ENCODE results near the gene FCER1G. TPM values are rescaled to one million over a fixed set of nuclear protein-coding genes. Genes with fewer than 3 reads are reported as not detected.

The FCER1G gene
- total RNA-seq, 4 donors from 2014 or later = 6.4 to 74.6 (median 52.0) TPM

DNA sequence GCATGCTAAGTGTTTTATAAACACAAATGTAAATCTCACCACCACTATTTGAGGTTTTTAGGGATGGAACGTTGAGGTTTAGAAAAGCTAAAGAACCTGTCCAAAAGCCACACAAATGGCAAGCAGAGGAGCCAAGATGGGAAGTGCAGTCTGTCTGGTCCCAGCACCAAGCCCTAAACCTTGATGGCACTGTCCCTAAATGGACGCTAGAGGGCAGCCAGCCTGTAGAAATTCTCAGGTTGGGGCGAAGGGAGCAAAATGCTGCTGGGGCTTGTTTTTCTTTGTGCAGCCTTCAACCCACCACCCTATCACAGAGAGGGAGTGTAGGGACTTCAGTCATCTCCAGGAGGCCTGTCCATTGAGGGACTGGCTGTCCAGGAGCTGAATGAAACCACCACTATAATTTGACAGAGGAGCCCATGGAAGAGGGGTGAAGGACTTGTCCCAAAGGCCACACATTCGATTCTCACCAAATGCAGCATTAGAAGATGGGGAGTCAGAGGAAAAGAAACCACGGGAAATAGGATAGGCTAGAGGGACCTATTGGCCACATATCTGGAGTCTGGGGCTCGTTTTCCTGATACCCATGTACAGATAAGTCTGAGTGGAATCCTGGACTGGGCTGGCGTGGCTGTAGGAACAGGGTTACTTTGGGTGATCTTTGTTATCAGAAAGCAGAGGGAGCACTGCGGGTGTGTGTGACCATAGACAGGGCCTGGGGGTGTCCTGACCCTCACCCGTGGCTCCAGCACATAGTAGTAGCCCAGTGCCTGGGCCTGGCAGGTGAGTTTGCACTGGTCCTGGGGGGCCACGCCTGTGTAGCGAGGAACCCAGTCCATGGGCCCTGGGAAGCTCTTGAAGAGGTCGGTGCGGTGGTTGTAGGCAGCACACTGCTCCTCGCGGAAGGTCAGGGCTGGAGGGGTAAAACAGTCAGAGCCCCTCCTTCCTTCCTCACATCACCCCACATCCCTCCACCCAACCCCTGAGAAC, 22.3 kb upstream of the FCER1G start:
- Histone ChIP-seq H3K27ac (peak overlapping the region in 2 of 4 donors; percentile 1 to 32), H3K36me3 (peaks cover 0 to 19% of the 10 kb centered on the region in 2 donors), H3K27me3 (peaks cover 4% of the 10 kb centered on the region), H3K4me3 (no peak overlapping the region), H3K9me3 (no peaks in the 10 kb centered on the region), H3K4me1 (peaks cover 0 to 59% (median 14%) of the 10 kb centered on the region in 3 donors)
- ATAC-seq = peak; percentile 69
- 16 to 36% methylated on average over 5 to 6 of the region's 15 CpGs for WGBS, 2 donors (ENCODE audit: low coverage in 1 of 2)
- TF ChIP-seq, protein P1, sequence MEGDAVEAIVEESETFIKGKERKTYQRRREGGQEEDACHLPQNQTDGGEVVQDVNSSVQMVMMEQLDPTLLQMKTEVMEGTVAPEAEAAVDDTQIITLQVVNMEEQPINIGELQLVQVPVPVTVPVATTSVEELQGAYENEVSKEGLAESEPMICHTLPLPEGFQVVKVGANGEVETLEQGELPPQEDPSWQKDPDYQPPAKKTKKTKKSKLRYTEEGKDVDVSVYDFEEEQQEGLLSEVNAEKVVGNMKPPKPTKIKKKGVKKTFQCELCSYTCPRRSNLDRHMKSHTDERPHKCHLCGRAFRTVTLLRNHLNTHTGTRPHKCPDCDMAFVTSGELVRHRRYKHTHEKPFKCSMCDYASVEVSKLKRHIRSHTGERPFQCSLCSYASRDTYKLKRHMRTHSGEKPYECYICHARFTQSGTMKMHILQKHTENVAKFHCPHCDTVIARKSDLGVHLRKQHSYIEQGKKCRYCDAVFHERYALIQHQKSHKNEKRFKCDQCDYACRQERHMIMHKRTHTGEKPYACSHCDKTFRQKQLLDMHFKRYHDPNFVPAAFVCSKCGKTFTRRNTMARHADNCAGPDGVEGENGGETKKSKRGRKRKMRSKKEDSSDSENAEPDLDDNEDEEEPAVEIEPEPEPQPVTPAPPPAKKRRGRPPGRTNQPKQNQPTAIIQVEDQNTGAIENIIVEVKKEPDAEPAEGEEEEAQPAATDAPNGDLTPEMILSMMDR (IDR thresholded peaks at IDR 0.05) = peak in 3 of 4 experiments; percentile 73 to 86 (median 79)
- TF ChIP-seq POLR2AphosphoS5 (IDR thresholded peaks at IDR 0.05) = peak; percentile 37
- peak in 1 of 2 donors; percentile 10 for TF ChIP-seq POLR2A (IDR thresholded peaks at IDR 0.05)
- no peak for TF ChIP-seq EP300 (IDR thresholded peaks at IDR 0.05)

DNA sequence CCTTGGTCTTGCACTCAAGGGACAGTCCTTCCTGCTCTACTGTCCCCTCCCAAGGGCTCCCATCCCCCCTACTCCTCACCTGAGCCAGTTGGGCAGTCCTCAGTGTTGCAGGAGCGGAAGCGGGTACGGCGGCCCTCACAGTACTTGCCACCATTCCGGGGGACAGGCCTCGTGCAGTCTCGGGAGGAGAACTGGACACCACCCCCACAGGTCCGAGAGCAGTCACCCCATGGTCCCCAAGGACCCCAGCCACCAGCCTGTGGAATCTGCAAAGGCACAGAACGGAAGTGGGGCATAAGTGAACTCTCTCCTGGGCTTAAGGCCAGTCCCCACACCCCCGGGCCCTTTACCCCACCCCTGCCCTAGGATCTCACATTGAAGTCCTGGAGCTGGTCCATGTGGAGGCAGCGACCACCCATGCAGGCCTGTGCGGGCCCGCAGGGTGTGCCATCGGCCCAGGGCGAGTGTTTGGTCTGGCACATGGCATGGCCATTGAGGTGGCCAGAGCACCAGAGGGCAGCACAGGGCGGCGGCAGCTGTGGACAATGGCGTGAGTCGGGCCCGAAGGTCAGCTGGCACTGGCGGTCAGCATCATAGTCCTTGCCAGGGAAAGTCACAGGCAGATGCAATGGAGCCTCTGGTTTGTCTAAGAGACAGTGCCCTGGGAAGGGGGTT, 21.4 kb upstream of the FCER1G start:
- WGBS, 2 donors (ENCODE audit: low coverage in 1 of 2) = 69% methylated on average over 4 of the region's 21 CpGs; no CpG with 5 or more reads in 1 of the 2 donors
- peak overlapping the region in 1 of 2 donors; percentile 10 for H3K4me3 ChIP-seq
- ATAC-seq = no peak
- peaks cover 0 to 68% (median 20%) of the 10 kb centered on the region in 3 donors for H3K4me1 ChIP-seq
- H3K36me3 ChIP-seq = peaks cover 0 to 19% of the 10 kb centered on the region in 2 donors
- peak overlapping the region in 2 of 4 donors; percentile 14 to 30 for H3K27ac ChIP-seq
- TF ChIP-seq, protein P1 (IDR thresholded peaks at IDR 0.05) = peak in 1 of 4 experiments; percentile 30
- no peak for TF ChIP-seq EP300 (IDR thresholded peaks at IDR 0.05)
- H3K9me3 ChIP-seq = no peaks in the 10 kb centered on the region
- peaks cover 4% of the 10 kb centered on the region for H3K27me3 ChIP-seq

DNA sequence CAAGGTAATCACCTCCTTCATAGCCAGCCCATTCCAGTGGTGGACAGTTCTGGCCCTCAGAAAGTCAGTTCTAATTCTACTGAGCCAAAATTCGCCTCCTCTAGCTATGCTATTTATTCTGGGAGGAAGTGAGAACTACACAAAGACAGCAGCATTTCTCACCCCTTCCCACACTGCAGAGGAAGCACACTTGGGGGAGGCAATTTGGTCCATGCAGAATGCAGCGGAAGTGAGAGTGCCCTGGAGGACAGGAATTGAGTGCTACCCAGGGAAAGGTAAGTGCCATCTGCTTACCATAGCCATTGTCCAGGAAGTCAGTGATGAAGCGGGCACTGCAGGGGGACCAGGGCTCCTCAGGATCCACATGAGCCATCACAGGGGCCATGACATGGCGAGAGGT, 19.9 kb upstream of the FCER1G start:
- H3K27ac ChIP-seq = peak overlapping the region in 1 of 4 donors; percentile 3
- 80 to 100% methylated on average over 1 to 2 of the region's 4 CpGs for WGBS, 2 donors (ENCODE audit: low coverage in 1 of 2)

DNA sequence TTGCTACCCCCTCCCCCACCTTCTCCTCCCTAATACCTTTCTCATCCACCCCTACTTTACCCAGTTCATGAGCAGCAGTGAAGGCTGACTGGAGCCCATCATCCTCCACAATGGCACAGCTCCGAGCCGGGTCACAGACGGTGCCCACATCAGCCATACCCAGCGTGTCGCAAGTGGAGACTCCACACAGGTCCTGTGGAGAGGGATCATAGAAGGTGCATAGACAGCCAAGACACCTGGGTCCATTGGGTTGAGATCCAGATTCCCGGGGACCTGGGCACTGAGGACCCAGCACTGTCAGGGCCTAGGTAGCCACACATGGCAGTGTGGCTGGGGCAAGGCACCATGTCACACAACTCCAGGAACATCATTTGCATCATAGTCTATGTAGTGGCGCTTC, 19.0 kb upstream of the FCER1G start:
- WGBS, 2 donors (ENCODE audit: low coverage in 1 of 2) = 89 to 100% methylated on average over 1 to 4 of the region's 7 CpGs
- peak overlapping the region in 3 of 4 donors; percentile 94 to 96 (median 96) for H3K27ac ChIP-seq
- H3K4me1 ChIP-seq = peaks cover 0 to 89% (median 42%) of the 10 kb centered on the region in 3 donors
- H3K9me3 ChIP-seq = no peaks in the 10 kb centered on the region
- no peaks in the 10 kb centered on the region for H3K27me3 ChIP-seq
- H3K4me3 ChIP-seq = peak overlapping the region in 1 of 2 donors; percentile 50
- peaks cover 0 to 14% of the 10 kb centered on the region in 2 donors for H3K36me3 ChIP-seq
- TF ChIP-seq EP300 (IDR thresholded peaks at IDR 0.05) = no peak
- no peak for TF ChIP-seq POLR2AphosphoS5 (IDR thresholded peaks at IDR 0.05)
- TF ChIP-seq POLR2A (IDR thresholded peaks at IDR 0.05) = no peak
- TF ChIP-seq, protein P1 (IDR thresholded peaks at IDR 0.05) = no peak
- no peak for ATAC-seq

More for the DNA sequence above, 19.9 kb upstream of the FCER1G start:
- Histone ChIP-seq H3K27me3 (peaks cover 4% of the 10 kb centered on the region), H3K9me3 (no peaks in the 10 kb centered on the region), H3K4me3 (peak overlapping the region in 1 of 2 donors; percentile 50), H3K36me3 (peaks cover 0 to 19% of the 10 kb centered on the region in 2 donors), H3K4me1 (peaks cover 0 to 83% (median 34%) of the 10 kb centered on the region in 3 donors)
- TF ChIP-seq EP300 (IDR thresholded peaks at IDR 0.05) = no peak
- TF ChIP-seq POLR2A (IDR thresholded peaks at IDR 0.05) = no peak
- TF ChIP-seq POLR2AphosphoS5 (IDR thresholded peaks at IDR 0.05) = no peak
- TF ChIP-seq, protein P1 (IDR thresholded peaks at IDR 0.05) = no peak
- no peak for ATAC-seq
